Measurements from ENCODE around the gene DCST2. TPM values are rescaled to one million over a fixed set of nuclear protein-coding genes. Genes with fewer than 3 reads are reported as not detected.

Gene DCST2
- total RNA-seq, 1 donor from 2014 or later: 0.17 TPM

- DNase-seq: peak; percentile 20
Observed at GRCh38 chr1:155049651-155050559, 16.3 kb upstream of the DCST2 start.

GRCh38 chr1:155048449-155049334 lies 15.1 kb upstream of the DCST2 start:
- no peak for DNase-seq

- peak; percentile 92 for DNase-seq
Observed at GRCh38 chr1:155044812-155045657, 11.5 kb upstream of the DCST2 start.

GRCh38 chr1:155044365-155044764 lies 10.8 kb upstream of the DCST2 start:
- no peak for DNase-seq

- no peak for DNase-seq
Observed at GRCh38 chr1:155043793-155044192, 10.2 kb upstream of the DCST2 start.

GRCh38 chr1:155043301-155043702 lies 9.7 kb upstream of the DCST2 start:
- DNase-seq: no peak

- no peak for DNase-seq
Observed at GRCh38 chr1:155042789-155043188, 9.2 kb upstream of the DCST2 start.

GRCh38 chr1:155040358-155041093 lies 6.9 kb upstream of the DCST2 start:
- no peak for DNase-seq

- no peak for DNase-seq
Observed at GRCh38 chr1:155039308-155039669, 5.7 kb upstream of the DCST2 start.

- DNase-seq: peak; percentile 56
Observed at GRCh38 chr1:155038602-155039307, 5.2 kb upstream of the DCST2 start.

- no peak for DNase-seq
Observed at GRCh38 chr1:155037851-155038441, 4.4 kb upstream of the DCST2 start.

GRCh38 chr1:155037043-155037442 lies 3.5 kb upstream of the DCST2 start:
- no peak for DNase-seq

- no peak for DNase-seq
Observed at GRCh38 chr1:155035936-155036335, 2.4 kb upstream of the DCST2 start.

- no peak for DNase-seq
Observed at GRCh38 chr1:155034318-155035208, 982 bp upstream of the DCST2 start.

GRCh38 chr1:155032886-155033285 lies 695 bp downstream of the DCST2 start:
- no peak for DNase-seq

- no peak for DNase-seq
Observed at GRCh38 chr1:155030899-155031298, 2.7 kb downstream of the DCST2 start.

GRCh38 chr1:155030243-155030795 lies 3.3 kb downstream of the DCST2 start:
- no peak for DNase-seq

GRCh38 chr1:155029513-155030242 lies 3.9 kb downstream of the DCST2 start:
- no peak for DNase-seq

- no peak for DNase-seq
Observed at GRCh38 chr1:155026588-155026987, 7.0 kb downstream of the DCST2 start.

All from dermis blood vessel endothelial cell (primary cell).